HG03097 (cell line): Measurements from ENCODE around the gene USP16.
A peak's percentile ranks its signal among the peaks of the same experiment; 100 is the strongest.
"Not testable (repeated sequence)": the region's sequence is repeated elsewhere in the genome, so short reads cannot be mapped to it uniquely, and the experiment has no call there.

Source experiments
- ATAC-seq: cut with Tn5 transposase; IDR thresholded peaks from one replicate; pipeline ENCODE4 v1.9.1; 2021; ENCODE audit not compliant: unreplicated experiment, low FRiP score

USP16 gene

GRCh38 chr21:29024474-29025327, at the start of gene USP16:
Gene USP16, plus strand, starts transcription at chr21:29024668. Its CDS starts 3,246 bp downstream, at chr21:29027914.
- peak; percentile 96 for ATAC-seq

- ATAC-seq = no peak
These were observed 49.1 kb upstream of the USP16 start for GRCh38 chr21:28975397-28975796.

- no peak for ATAC-seq
These were observed 45.4 kb upstream of the USP16 start for GRCh38 chr21:28979092-28979491.

GRCh38 chr21:28982637-28983036, 41.8 kb upstream of the USP16 start:
- no peak for ATAC-seq

GRCh38 chr21:28986677-28987076, 37.8 kb upstream of the USP16 start:
- no peak for ATAC-seq

- not testable (repeated sequence) for ATAC-seq
These were observed 36.3 kb upstream of the USP16 start for GRCh38 chr21:28988146-28988545.

GRCh38 chr21:28991861-28992525, 32.5 kb upstream of the USP16 start:
- peak; percentile 11 for ATAC-seq

GRCh38 chr21:28992526-28993292, 31.8 kb upstream of the USP16 start, which contains the start of gene LTN1:
Gene LTN1, minus strand, starts transcription at chr21:28992877. Its CDS starts 72 bp downstream, at chr21:28992805.
- ATAC-seq = peak; percentile 97

- no peak for ATAC-seq
These were observed 31.2 kb upstream of the USP16 start for GRCh38 chr21:28993293-28993629.

GRCh38 chr21:29002442-29003144, 21.9 kb upstream of the USP16 start:
- peak; percentile 98 for ATAC-seq

- ATAC-seq = no peak
These were observed 18.8 kb upstream of the USP16 start for GRCh38 chr21:29005696-29006095.

- ATAC-seq = no peak
These were observed 17.3 kb upstream of the USP16 start for GRCh38 chr21:29007135-29007534.

- ATAC-seq = no peak
These were observed 16.7 kb upstream of the USP16 start for GRCh38 chr21:29007810-29008209.

GRCh38 chr21:29008367-29008766, 16.1 kb upstream of the USP16 start:
- ATAC-seq = no peak

- ATAC-seq = not testable (repeated sequence)
These were observed 13.2 kb upstream of the USP16 start for GRCh38 chr21:29011236-29011635.

GRCh38 chr21:29017639-29018237, 6.7 kb upstream of the USP16 start:
- ATAC-seq = no peak

- ATAC-seq = peak; percentile 5
These were observed 5.9 kb upstream of the USP16 start for GRCh38 chr21:29018540-29018939.

GRCh38 chr21:29022166-29022565, 2.3 kb upstream of the USP16 start:
- ATAC-seq = no peak

- no peak for ATAC-seq
These were observed 853 bp downstream of the USP16 start for GRCh38 chr21:29025328-29025713.

- no peak for ATAC-seq
These were observed 5.1 kb downstream of the USP16 start for GRCh38 chr21:29029524-29029923.
